NCI-H1092 (cell line): ENCODE data around the gene TLR8.

ENCODE experiments used
- DNase-seq: peaks from one replicate; lab custom pipeline; 2025; lab: John Stamatoyannopoulos, UW

The TLR8 gene

GRCh38 chrX:12906046-12906761 is at the start of gene TLR8:
Gene TLR8, plus strand, starts transcription at chrX:12906620. Its CDS starts 87 bp downstream, at chrX:12906707.
- no peak for DNase-seq

DNA sequence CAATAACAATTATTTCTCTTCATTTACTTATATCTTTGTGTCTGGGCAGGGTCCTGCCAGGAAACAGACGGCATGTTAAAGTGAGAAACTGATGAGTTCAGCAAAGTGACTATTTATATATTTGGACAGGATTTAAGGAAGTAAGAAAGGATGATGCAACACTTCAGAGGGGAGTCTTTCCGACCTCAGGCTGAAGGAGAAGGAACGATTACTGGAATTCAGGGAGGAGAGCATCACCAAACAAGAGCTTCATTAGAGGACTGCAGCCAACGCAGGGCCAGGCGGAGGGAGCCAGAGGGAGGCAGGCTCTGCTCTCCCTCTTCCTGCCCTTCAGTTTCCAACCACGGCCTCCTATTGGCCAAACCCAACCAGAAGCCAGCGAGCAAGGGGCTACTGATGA is 41.1 kb upstream of the TLR8 start:
- DNase-seq: no peak

- no peak for DNase-seq
These were observed 39.7 kb upstream of the TLR8 start, which contains the start of gene TLR7 for GRCh38 chrX:12866451-12867377. Gene TLR7, plus strand, starts transcription at chrX:12867072. Its CDS starts 507 bp downstream, at chrX:12867579.

DNA sequence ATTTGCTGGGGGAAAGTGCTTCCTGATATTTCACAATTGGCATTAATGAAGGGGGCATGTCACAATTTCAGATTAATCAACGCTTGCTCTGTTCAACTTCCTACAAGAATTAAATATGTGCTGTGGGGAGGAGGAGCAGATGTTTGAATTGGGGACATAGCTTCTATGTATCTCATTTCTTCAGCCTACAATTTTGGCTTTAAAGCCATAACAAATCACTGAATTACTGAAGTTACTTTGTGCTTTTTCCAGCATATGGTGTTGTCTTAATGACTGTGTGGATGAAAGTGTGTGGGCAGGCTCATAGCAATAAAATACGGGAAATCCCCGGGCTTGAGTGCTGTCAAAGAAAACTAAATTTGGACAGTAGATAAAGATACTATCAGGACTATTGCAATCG is 38.7 kb upstream of the TLR8 start:
- DNase-seq: no peak

DNA sequence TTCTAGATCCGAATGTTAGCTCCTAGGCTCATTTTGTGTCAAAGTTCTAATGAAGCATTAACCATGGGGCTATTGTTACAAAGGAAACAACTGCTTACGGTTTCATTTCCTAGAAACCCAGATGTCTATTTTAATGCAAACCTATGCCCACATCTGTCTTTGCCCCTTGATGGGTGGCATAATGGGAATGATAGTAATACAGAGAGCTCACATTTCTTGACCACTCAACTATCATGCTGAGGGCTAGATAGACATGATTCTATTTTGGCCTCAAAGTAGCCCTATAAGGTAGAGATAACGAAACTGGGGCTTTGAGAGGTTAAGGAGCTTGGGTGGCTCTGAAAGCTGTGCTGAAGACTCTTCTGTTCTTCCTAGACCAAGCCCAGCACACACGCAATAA is 37.7 kb upstream of the TLR8 start:
- DNase-seq: no peak

DNA sequence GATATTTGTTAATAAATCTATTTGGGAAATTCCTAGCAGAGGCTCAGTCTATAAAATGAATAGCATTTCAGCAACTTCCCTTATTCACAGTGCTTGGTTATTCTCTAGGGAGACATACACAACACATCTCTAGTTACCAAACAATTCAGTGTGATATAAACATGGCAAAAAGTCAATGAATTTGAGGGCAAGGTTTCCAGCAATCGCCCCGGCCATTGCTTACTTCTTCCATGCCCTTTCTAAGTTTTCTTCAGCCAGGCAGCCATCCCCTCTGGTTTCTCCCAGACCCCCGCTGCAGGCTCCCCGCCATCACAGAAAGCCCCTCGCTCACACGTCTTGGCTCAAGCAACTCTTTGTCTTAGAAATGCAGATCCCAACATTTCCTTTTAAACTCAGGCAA is 35.2 kb upstream of the TLR8 start:
- DNase-seq: no peak

GRCh38 chrX:12872741-12873140 is 33.7 kb upstream of the TLR8 start:
- no peak for DNase-seq

GRCh38 chrX:12874581-12874980 is 31.8 kb upstream of the TLR8 start:
- no peak for DNase-seq

DNA sequence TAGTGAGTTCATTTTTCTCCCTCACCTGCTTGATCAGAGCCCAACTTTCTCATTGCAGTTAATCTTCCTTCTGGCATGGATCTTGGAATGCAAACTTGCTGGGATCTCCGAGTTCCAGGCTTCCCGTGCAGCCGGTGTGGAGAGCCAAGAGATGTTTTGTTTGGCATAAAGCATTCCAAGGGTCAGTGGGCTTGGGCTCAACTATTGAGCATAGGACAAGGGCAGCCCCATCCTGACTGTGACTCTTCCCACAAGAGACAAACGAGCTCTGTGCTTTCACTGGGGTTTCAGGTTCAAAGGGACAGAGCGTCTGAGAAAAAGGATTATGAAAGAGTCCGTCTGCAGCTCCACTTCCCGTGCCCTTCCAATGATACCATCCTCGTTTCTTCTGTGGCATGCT is 29.0 kb upstream of the TLR8 start:
- DNase-seq: no peak

GRCh38 chrX:12878536-12878935 is 27.9 kb upstream of the TLR8 start:
- DNase-seq: no peak

DNA sequence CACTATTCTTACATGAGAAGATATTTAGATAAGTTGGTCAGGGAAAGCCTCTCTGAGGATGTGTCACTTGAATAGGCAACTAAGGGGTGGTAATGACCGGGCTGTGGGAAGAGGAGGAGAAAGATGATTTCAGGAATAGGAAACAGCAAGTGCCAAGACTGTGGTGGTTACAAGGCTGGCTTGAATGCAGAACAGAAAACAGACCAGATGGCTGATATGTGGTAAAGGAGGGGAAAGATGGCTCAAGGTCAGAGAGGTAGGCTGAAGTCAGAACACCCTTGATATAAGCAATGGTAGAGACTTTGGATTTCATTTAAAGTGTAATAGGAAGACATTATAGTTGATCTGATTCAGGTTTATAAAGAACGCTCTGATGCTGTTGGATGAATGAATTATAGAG is 24.5 kb upstream of the TLR8 start:
- DNase-seq: no peak

DNA sequence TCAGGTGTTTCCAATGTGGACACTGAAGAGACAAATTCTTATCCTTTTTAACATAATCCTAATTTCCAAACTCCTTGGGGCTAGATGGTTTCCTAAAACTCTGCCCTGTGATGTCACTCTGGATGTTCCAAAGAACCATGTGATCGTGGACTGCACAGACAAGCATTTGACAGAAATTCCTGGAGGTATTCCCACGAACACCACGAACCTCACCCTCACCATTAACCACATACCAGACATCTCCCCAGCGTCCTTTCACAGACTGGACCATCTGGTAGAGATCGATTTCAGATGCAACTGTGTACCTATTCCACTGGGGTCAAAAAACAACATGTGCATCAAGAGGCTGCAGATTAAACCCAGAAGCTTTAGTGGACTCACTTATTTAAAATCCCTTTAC is 20.9 kb upstream of the TLR8 start:
- DNase-seq: no peak

DNA sequence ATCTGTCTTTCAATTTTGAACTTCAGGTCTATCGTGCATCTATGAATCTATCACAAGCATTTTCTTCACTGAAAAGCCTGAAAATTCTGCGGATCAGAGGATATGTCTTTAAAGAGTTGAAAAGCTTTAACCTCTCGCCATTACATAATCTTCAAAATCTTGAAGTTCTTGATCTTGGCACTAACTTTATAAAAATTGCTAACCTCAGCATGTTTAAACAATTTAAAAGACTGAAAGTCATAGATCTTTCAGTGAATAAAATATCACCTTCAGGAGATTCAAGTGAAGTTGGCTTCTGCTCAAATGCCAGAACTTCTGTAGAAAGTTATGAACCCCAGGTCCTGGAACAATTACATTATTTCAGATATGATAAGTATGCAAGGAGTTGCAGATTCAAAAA is 19.9 kb upstream of the TLR8 start:
- DNase-seq: no peak

DNA sequence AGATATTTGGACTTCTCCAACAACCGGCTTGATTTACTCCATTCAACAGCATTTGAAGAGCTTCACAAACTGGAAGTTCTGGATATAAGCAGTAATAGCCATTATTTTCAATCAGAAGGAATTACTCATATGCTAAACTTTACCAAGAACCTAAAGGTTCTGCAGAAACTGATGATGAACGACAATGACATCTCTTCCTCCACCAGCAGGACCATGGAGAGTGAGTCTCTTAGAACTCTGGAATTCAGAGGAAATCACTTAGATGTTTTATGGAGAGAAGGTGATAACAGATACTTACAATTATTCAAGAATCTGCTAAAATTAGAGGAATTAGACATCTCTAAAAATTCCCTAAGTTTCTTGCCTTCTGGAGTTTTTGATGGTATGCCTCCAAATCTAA is 19.3 kb upstream of the TLR8 start:
- DNase-seq: no peak

- DNase-seq: no peak
These were observed 18.7 kb upstream of the TLR8 start for GRCh38 chrX:12887767-12888166.

GRCh38 chrX:12890467-12890866 is 16.0 kb upstream of the TLR8 start:
- no peak for DNase-seq

DNA sequence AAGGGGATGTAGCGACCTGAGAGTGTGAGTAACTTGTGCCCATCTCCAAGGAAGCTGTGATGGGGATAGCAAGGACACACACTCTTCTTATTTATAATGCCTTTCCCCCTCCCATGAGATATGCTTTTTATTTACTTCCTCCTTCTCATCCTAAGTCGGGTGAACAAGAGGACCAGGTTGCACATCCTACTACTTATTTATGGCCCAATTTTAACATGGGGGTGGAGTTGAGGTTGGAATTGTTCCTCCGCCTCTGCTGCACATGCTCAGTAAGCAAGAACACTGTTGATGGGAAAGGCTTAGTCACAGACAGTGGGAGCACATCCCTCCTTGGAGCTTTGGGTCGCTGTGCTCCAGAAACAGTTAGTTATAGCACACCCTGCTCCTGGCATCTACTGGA is 15.2 kb upstream of the TLR8 start:
- DNase-seq: no peak

GRCh38 chrX:12891915-12892506 is 14.4 kb upstream of the TLR8 start:
- no peak for DNase-seq

DNA sequence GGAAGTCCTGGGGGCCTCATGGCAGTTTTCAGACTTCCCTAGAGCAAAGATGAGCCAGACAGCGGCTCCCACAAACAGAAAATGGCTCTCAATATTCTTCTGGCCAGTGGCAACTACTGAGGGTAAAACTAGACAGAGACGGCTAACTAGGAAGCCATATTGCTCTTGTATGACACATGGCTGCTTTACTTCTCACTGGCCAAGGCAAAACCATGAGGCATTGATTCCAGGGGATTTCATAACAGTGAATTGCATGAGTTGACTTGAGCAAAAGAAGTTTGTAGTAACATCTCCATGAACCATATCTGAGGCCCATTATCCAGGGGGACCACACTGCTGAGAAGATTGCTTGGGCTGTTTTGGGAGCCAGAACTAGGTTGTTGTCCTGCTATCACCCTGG is 13.7 kb upstream of the TLR8 start:
- no peak for DNase-seq

GRCh38 chrX:12894074-12895030 is 12.1 kb upstream of the TLR8 start:
- peak; percentile 1 for DNase-seq

DNA sequence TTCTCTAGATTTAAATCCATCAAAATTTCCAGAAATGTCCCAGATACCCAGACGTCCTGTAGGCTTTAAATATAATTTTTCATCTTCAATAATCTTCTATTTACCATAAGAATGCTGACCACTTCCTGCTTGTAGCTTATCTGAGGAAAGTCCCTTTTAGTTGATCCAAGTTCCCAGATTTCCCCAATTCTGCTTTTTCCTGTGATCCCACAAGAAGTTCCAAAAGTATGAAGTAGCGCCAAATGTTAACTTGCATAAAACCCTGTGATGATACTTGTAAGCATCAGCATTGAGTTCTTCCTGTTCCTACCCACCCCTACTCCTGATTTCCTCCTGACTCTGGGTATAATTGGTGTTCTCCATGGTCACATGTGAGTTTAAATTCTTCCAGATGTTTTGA is 10.6 kb upstream of the TLR8 start:
- no peak for DNase-seq

- DNase-seq: no peak
These were observed 9.5 kb upstream of the TLR8 start for GRCh38 chrX:12896935-12897334.
